GM23338 (cell line): ENCODE measurements around the gene CHAD.

Source experiments
- CREB1 ChIP-seq: fragments of 250-450 bp; sonication (Bioruptor Pico); IDR thresholded peaks from 2 replicates; pipeline ENCODE4 v1.5.0; 2020; ENCODE audit warnings: low read depth, mild to moderate bottlenecking, moderate library complexity
- CTCF ChIP-seq, 2 experiments: fragments of 200-600 bp in 1 of 2; sonication (generic) in 1 of 2; conservative IDR thresholded peaks; 2 replicates each; pipeline versions ENCODE4 v1.5.1 to v1.6.1; 2016 to 2017; ENCODE audit warnings: antibody characterized with exemption in 2 of 2, low read depth in 2 of 2, mild to moderate bottlenecking in 2 of 2, moderate library complexity in 1 of 2
- ETS1 ChIP-seq: IDR thresholded peaks from 2 replicates; pipeline ENCODE4 v1.6.1; 2016; ENCODE audit warnings: antibody characterized with exemption
- EZH2 ChIP-seq: fragments of 200-600 bp; sonication (generic); IDR thresholded peaks from one replicate; pipeline ENCODE4 v1.8.0; 2017; ENCODE audit warnings: antibody characterized with exemption, mild to moderate bottlenecking, low read depth; ENCODE audit not compliant: unreplicated experiment
- EZH2phosphoT487 ChIP-seq: fragments of 200-600 bp; sonication (generic); IDR thresholded peaks from one replicate; pipeline ENCODE4 v1.8.1; 2018; ENCODE audit warnings: antibody characterized with exemption; ENCODE audit not compliant: unreplicated experiment
- JUNB ChIP-seq: IDR thresholded peaks from one replicate; pipeline ENCODE4 v1.6.1; 2016; ENCODE audit warnings: antibody characterized with exemption; ENCODE audit not compliant: unreplicated experiment
- POLR2AphosphoS5 ChIP-seq: IDR thresholded peaks from 2 replicates; pipeline ENCODE4 v1.6.1; 2016; ENCODE audit warnings: antibody characterized with exemption, low read depth
- REST ChIP-seq: IDR thresholded peaks from one replicate; pipeline ENCODE4 v1.6.1; 2018; ENCODE audit warnings: antibody characterized with exemption; ENCODE audit not compliant: unreplicated experiment
- ZNF114 ChIP-seq: fragments of 250-450 bp; sonication (Bioruptor Pico); IDR thresholded peaks from 2 replicates; pipeline ENCODE4 v1.5.0; 2020; ENCODE audit warnings: mild to moderate bottlenecking, moderate library complexity
- ZNF331 ChIP-seq: fragments of 250-450 bp; sonication (Bioruptor Pico); IDR thresholded peaks from 2 replicates; pipeline ENCODE4 v1.5.0; 2020; ENCODE audit warnings: low read depth, mild to moderate bottlenecking, moderate library complexity

- TF ChIP-seq CTCF (conservative IDR thresholded peaks at IDR 0.05; ENCODE audit: low read depth in 2 of 2) (no peak), EZH2 (no peak), EZH2phosphoT487 (no peak), POLR2AphosphoS5 (no peak), ETS1 (no peak), REST (no peak), CREB1 (CRISPR knock-in tag) (no peak), ZNF114 (no peak), JUNB (no peak), ZNF331 (CRISPR knock-in tag) (no peak)
Measured at GRCh38 chr17:50467855-50468303, 801 bp downstream of the CHAD start.
